Neural cell (in vitro differentiated cells): Measurements from ENCODE around the gene MED14. TPM values are rescaled to one million over a fixed set of nuclear protein-coding genes. Genes with fewer than 3 reads are reported as not detected.

Experiments used
- H2AFZ ChIP-seq: fragments of 200-600, 300-800 bp; sonication (generic), shearing (Covaris generic); 2 replicates; pipeline ENCODE4 v1.6.0; 2014; ENCODE audit warnings: low read depth, mild to moderate bottlenecking, antibody characterized with exemption, low read length, moderate library complexity
- H3F3A ChIP-seq: fragments of 200-600 bp; shearing (Covaris generic); 2 replicates; pipeline ENCODE4 v1.6.1; 2016; ENCODE audit warnings: mild to moderate bottlenecking, moderate library complexity, mixed read lengths, antibody characterized with exemption, low read length; ENCODE audit not compliant: insufficient read depth, poor library complexity, severe bottlenecking
- H3K27ac ChIP-seq: fragments of 200-600, 300-800 bp; sonication (generic), shearing (Covaris generic); 2 replicates; pipeline ENCODE4 v1.5.1; 2014; ENCODE audit warnings: mild to moderate bottlenecking, low read length, moderate library complexity
- H3K27me3 ChIP-seq: fragments of 300-800, 200-600 bp; sonication (generic), shearing (Covaris generic); 2 replicates; pipeline ENCODE4 v1.6.0; 2014; ENCODE audit warnings: mild to moderate bottlenecking, low read depth, low read length, moderate library complexity; ENCODE audit not compliant: insufficient read depth
- H3K36me3 ChIP-seq: fragments of 300-800, 200-600 bp; sonication (generic), shearing (Covaris generic); 2 replicates; pipeline ENCODE4 v1.5.1; 2014; ENCODE audit warnings: mild to moderate bottlenecking, antibody characterized with exemption, low read length, moderate library complexity; ENCODE audit not compliant: insufficient read depth
- H3K4me2 ChIP-seq: fragments of 300-800, 200-600 bp; sonication (generic), shearing (Covaris generic); 2 replicates; pipeline ENCODE4 v1.6.0; 2014; ENCODE audit warnings: mild to moderate bottlenecking, low read length
- H3K4me3 ChIP-seq: fragments of 300-800, 200-600 bp; sonication (generic), shearing (Covaris generic); 2 replicates; pipeline ENCODE4 v1.5.1; 2014; ENCODE audit warnings: mild to moderate bottlenecking, low read length, moderate library complexity
- H3K79me2 ChIP-seq: fragments of 200-600 bp; shearing (Covaris generic); replicated peaks from 2 replicates; pipeline ENCODE4 v1.6.0; 2014; ENCODE audit warnings: mild to moderate bottlenecking, low read length, moderate library complexity; ENCODE audit not compliant: insufficient read depth
- H3K9ac ChIP-seq: fragments of 300-800, 200-600 bp; sonication (generic), shearing (Covaris generic); 2 replicates; pipeline ENCODE4 v1.6.1; 2016; ENCODE audit warnings: mild to moderate bottlenecking, low read length, mixed read lengths
- H3K9me2 ChIP-seq: fragments of 200-600 bp; shearing (Covaris generic); 2 replicates; pipeline ENCODE4 v1.6.1; 2016; ENCODE audit warnings: mild to moderate bottlenecking, low read length, mixed read lengths; ENCODE audit not compliant: insufficient read depth
- H3K9me3 ChIP-seq: fragments of 200-600, 300-800 bp; sonication (generic), shearing (Covaris generic); 2 replicates; pipeline ENCODE4 v1.6.1; 2016; ENCODE audit warnings: mild to moderate bottlenecking, mixed run types, low read length, moderate library complexity, mixed read lengths
- H4K20me1 ChIP-seq: fragments of 200-600 bp; shearing (Covaris generic); 2 replicates; pipeline ENCODE4 v1.6.1; 2016; ENCODE audit warnings: mild to moderate bottlenecking, mixed run types; ENCODE audit not compliant: insufficient read depth
- EP300 ChIP-seq: fragments of 450-650 bp; conservative IDR thresholded peaks from 2 replicates; pipeline ENCODE4 v1.6.1; 2014; ENCODE audit warnings: antibody characterized with exemption, mild to moderate bottlenecking, moderate library complexity; ENCODE audit not compliant: poor library complexity, severe bottlenecking
- EZH2 ChIP-seq: fragments of 200-600, 300-800 bp; shearing (Covaris generic), sonication (generic); IDR thresholded peaks from 2 replicates; pipeline ENCODE4 v1.6.1; 2014; ENCODE audit warnings: antibody characterized with exemption, low read length, borderline replicate concordance, mild to moderate bottlenecking; ENCODE audit not compliant: insufficient read depth, poor library complexity, severe bottlenecking
- MXI1 ChIP-seq: fragments of 450-650 bp; conservative IDR thresholded peaks from 2 replicates; pipeline ENCODE4 v1.6.1; 2014; ENCODE audit warnings: antibody characterized with exemption, mild to moderate bottlenecking; ENCODE audit not compliant: poor library complexity, severe bottlenecking
- POLR2AphosphoS5 ChIP-seq: IDR thresholded peaks from 2 replicates; pipeline ENCODE4 v1.6.1; 2012
- RAD21 ChIP-seq: fragments of 450-650 bp; conservative IDR thresholded peaks from 2 replicates; pipeline ENCODE4 v1.6.1; 2014; ENCODE audit warnings: antibody characterized with exemption, mild to moderate bottlenecking, moderate library complexity
- SMC3 ChIP-seq: fragments of 450-650 bp; conservative IDR thresholded peaks from 2 replicates; pipeline ENCODE4 v1.6.1; 2014; ENCODE audit warnings: antibody characterized with exemption, mild to moderate bottlenecking, moderate library complexity; ENCODE audit not compliant: poor library complexity
- TAF1 ChIP-seq: IDR thresholded peaks from 2 replicates; pipeline ENCODE4 v1.6.1; 2012; ENCODE audit warnings: low read depth
- polyA plus RNA-seq: library from polyadenylated mRNA; depleted of rRNA; stranded (reverse); fragments of >200 nt; gene quantifications from 2 replicates; pipeline ENCODE4 v1.2.3, GENCODE V29; 2014
- TF ChIP-seq, protein P1 (sequence below): fragments of 450-650 bp; IDR thresholded peaks from 2 replicates; pipeline ENCODE4 v1.5.1; 2014; ENCODE audit warnings: antibody characterized with exemption, mild to moderate bottlenecking, moderate library complexity; ENCODE audit not compliant: poor library complexity, severe bottlenecking
- TF ChIP-seq, protein P2 (sequence below): IDR thresholded peaks from 2 replicates; pipeline ENCODE4 v1.6.1; 2012; ENCODE audit warnings: borderline replicate concordance

Gene MED14
- polyA plus RNA-seq, 1 donor from 2014 or later: 22.4 TPM

DNA sequence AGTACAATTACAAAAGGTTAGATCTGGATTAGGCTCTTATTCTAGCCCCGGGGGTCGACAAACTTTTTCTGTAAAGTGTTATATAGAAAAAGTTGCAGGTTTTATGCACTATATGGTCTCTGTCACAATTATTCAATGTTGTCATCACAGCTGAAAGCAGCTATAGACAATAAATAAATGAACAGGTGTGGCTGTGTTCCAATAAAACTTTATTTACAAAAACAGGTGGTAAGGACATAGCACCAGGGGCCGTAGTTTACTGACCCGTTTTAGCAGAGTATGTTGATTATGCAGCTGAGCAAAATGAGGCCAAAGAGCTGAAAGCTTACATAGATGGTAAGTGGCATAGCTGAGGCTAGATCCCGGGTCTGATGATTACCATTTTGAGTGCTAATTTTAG is 75.0 kb downstream of the MED14 start:
- Histone ChIP-seq H3K9me2 (no peaks in the 10 kb centered on the region), H3K9ac (no peak overlapping the region), H3K27me3 (no peaks in the 10 kb centered on the region), H3K36me3 (no peaks in the 10 kb centered on the region), H4K20me1 (no peaks in the 10 kb centered on the region), H3K9me3 (no peaks in the 10 kb centered on the region), H3K79me2 (no peaks in the 10 kb centered on the region), H3K27ac (no peak overlapping the region), H2AFZ (no peak overlapping the region), H3K4me3 (no peak overlapping the region), H3K4me2 (no peak overlapping the region), H3F3A (no peaks in the 10 kb centered on the region)
- no peak for TF ChIP-seq TAF1
- no peak for TF ChIP-seq RAD21

DNA sequence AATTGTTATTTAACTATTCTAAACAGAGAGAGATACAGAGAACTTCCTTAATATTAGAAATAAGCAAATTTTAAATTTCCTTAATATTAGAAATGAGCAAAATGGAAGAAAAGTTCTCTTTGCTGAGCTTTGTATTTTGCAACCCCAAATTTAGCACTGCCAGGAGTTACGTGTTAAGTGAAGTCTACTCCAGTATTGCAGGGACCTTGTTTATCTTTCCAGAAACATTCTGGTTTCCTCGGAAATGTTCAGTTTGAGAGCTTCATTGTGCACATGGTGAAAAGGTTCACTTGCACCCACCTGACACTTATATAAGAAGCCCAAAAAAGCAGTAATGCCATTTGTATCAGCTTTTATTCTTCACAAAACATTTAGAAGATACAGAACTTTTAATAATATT is 81.8 kb downstream of the MED14 start:
- Histone ChIP-seq H3K27ac (no peak overlapping the region), H4K20me1 (no peaks in the 10 kb centered on the region), H3K36me3 (no peaks in the 10 kb centered on the region), H2AFZ (no peak overlapping the region), H3K4me2 (no peak overlapping the region), H3K4me3 (no peak overlapping the region), H3K9me2 (no peaks in the 10 kb centered on the region), H3K9ac (no peak overlapping the region), H3K79me2 (no peaks in the 10 kb centered on the region), H3K9me3 (no peaks in the 10 kb centered on the region), H3F3A (no peaks in the 10 kb centered on the region), H3K27me3 (no peaks in the 10 kb centered on the region)
- no peak for TF ChIP-seq POLR2AphosphoS5
- no peak for TF ChIP-seq EZH2
- TF ChIP-seq, protein P1, sequence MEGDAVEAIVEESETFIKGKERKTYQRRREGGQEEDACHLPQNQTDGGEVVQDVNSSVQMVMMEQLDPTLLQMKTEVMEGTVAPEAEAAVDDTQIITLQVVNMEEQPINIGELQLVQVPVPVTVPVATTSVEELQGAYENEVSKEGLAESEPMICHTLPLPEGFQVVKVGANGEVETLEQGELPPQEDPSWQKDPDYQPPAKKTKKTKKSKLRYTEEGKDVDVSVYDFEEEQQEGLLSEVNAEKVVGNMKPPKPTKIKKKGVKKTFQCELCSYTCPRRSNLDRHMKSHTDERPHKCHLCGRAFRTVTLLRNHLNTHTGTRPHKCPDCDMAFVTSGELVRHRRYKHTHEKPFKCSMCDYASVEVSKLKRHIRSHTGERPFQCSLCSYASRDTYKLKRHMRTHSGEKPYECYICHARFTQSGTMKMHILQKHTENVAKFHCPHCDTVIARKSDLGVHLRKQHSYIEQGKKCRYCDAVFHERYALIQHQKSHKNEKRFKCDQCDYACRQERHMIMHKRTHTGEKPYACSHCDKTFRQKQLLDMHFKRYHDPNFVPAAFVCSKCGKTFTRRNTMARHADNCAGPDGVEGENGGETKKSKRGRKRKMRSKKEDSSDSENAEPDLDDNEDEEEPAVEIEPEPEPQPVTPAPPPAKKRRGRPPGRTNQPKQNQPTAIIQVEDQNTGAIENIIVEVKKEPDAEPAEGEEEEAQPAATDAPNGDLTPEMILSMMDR: no peak
- no peak for TF ChIP-seq TAF1
- TF ChIP-seq SMC3: no peak
- TF ChIP-seq EP300: no peak
- TF ChIP-seq MXI1: no peak
- TF ChIP-seq, protein P2, sequence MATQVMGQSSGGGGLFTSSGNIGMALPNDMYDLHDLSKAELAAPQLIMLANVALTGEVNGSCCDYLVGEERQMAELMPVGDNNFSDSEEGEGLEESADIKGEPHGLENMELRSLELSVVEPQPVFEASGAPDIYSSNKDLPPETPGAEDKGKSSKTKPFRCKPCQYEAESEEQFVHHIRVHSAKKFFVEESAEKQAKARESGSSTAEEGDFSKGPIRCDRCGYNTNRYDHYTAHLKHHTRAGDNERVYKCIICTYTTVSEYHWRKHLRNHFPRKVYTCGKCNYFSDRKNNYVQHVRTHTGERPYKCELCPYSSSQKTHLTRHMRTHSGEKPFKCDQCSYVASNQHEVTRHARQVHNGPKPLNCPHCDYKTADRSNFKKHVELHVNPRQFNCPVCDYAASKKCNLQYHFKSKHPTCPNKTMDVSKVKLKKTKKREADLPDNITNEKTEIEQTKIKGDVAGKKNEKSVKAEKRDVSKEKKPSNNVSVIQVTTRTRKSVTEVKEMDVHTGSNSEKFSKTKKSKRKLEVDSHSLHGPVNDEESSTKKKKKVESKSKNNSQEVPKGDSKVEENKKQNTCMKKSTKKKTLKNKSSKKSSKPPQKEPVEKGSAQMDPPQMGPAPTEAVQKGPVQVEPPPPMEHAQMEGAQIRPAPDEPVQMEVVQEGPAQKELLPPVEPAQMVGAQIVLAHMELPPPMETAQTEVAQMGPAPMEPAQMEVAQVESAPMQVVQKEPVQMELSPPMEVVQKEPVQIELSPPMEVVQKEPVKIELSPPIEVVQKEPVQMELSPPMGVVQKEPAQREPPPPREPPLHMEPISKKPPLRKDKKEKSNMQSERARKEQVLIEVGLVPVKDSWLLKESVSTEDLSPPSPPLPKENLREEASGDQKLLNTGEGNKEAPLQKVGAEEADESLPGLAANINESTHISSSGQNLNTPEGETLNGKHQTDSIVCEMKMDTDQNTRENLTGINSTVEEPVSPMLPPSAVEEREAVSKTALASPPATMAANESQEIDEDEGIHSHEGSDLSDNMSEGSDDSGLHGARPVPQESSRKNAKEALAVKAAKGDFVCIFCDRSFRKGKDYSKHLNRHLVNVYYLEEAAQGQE: no peak
- no peak for TF ChIP-seq RAD21

DNA sequence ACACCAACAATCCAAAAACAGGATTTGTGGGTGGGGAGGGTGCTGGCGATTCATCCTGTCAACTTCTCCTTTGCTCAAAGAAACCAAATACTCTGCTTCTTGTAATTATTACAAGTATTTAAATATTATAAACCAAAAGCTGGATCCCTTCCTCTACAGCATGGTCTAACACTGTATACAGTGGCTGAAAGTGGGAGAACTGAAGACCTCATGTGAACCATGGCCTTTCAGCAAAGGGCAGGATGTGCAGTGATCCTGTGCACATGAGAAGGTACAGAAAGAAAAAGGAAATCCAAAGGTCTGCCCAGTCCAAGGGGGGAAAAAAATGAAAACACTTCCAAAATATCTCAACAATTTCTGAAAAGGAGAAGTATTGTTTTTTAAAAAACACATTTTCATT is 82.7 kb downstream of the MED14 start:
- H3K27ac ChIP-seq: no peak overlapping the region
- H3F3A ChIP-seq: no peaks in the 10 kb centered on the region
- H3K27me3 ChIP-seq: no peaks in the 10 kb centered on the region
- no peak overlapping the region for H3K9ac ChIP-seq
- H3K4me2 ChIP-seq: no peak overlapping the region
- TF ChIP-seq RAD21: no peak
- TF ChIP-seq SMC3: no peak
- TF ChIP-seq POLR2AphosphoS5: no peak
- TF ChIP-seq TAF1: no peak
- TF ChIP-seq, protein P1: no peak
- TF ChIP-seq, protein P2: no peak
- no peaks in the 10 kb centered on the region for H3K9me2 ChIP-seq
- H4K20me1 ChIP-seq: no peaks in the 10 kb centered on the region
- no peaks in the 10 kb centered on the region for H3K79me2 ChIP-seq
- H3K36me3 ChIP-seq: no peaks in the 10 kb centered on the region
- H2AFZ ChIP-seq: no peak overlapping the region
- no peaks in the 10 kb centered on the region for H3K9me3 ChIP-seq
- H3K4me3 ChIP-seq: no peak overlapping the region
